ENCODE results near the gene NECAP2.

GRCh38 chr1:16398371-16398953, 42.1 kb upstream of the NECAP2 start:
- no peak for TF ChIP-seq POLR2A (IDR thresholded peaks at IDR 0.05)
- TF ChIP-seq, protein P1, sequence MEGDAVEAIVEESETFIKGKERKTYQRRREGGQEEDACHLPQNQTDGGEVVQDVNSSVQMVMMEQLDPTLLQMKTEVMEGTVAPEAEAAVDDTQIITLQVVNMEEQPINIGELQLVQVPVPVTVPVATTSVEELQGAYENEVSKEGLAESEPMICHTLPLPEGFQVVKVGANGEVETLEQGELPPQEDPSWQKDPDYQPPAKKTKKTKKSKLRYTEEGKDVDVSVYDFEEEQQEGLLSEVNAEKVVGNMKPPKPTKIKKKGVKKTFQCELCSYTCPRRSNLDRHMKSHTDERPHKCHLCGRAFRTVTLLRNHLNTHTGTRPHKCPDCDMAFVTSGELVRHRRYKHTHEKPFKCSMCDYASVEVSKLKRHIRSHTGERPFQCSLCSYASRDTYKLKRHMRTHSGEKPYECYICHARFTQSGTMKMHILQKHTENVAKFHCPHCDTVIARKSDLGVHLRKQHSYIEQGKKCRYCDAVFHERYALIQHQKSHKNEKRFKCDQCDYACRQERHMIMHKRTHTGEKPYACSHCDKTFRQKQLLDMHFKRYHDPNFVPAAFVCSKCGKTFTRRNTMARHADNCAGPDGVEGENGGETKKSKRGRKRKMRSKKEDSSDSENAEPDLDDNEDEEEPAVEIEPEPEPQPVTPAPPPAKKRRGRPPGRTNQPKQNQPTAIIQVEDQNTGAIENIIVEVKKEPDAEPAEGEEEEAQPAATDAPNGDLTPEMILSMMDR (IDR thresholded peaks at IDR 0.05) = no peak
- TF ChIP-seq EP300 (IDR thresholded peaks at IDR 0.05) = no peak

All from suprapubic skin (tissue), 3 donors.